GM04504 (cell line): ENCODE results near the gene BAHD1.
A peak's percentile ranks its signal among the peaks of the same experiment; 100 is the strongest.
"Not testable (repeated sequence)": the region's sequence is repeated elsewhere in the genome, so short reads cannot be mapped to it uniquely, and the experiment has no call there.

Experiments used
- DNase-seq: peaks from one replicate; pipeline ENCODE4 v3.0.0-alpha.2; 2012; ENCODE audit warnings: low read depth

The BAHD1 gene

GRCh38 chr15:40445421-40445922 lies 4.7 kb downstream of the BAHD1 start:
- DNase-seq = peak; percentile 67

GRCh38 chr15:40446144-40446543 lies 5.4 kb downstream of the BAHD1 start:
- DNase-seq = no peak

GRCh38 chr15:40448354-40448753 lies 7.6 kb downstream of the BAHD1 start:
- no peak for DNase-seq

- DNase-seq = no peak
Measured at GRCh38 chr15:40449275-40449674, 8.5 kb downstream of the BAHD1 start.

GRCh38 chr15:40450047-40450446 lies 9.3 kb downstream of the BAHD1 start:
- no peak for DNase-seq

GRCh38 chr15:40451527-40452158 lies 10.9 kb downstream of the BAHD1 start:
- no peak for DNase-seq

- DNase-seq = no peak
Measured at GRCh38 chr15:40452296-40453090, 11.7 kb downstream of the BAHD1 start.

GRCh38 chr15:40453941-40454340 lies 13.2 kb downstream of the BAHD1 start:
- DNase-seq = not testable (repeated sequence)

- no peak for DNase-seq
Measured at GRCh38 chr15:40454904-40455391, 14.2 kb downstream of the BAHD1 start.

- DNase-seq = no peak
Measured at GRCh38 chr15:40456299-40456712, 15.6 kb downstream of the BAHD1 start.

GRCh38 chr15:40456738-40457137 lies 16.0 kb downstream of the BAHD1 start:
- no peak for DNase-seq

- DNase-seq = no peak
Measured at GRCh38 chr15:40458495-40459371, 18.0 kb downstream of the BAHD1 start.

GRCh38 chr15:40459391-40460015 lies 18.8 kb downstream of the BAHD1 start:
- no peak for DNase-seq

- no peak for DNase-seq
Measured at GRCh38 chr15:40460404-40460803, 19.7 kb downstream of the BAHD1 start.

GRCh38 chr15:40461958-40462357 lies 21.2 kb downstream of the BAHD1 start:
- no peak for DNase-seq

- DNase-seq = no peak
Measured at GRCh38 chr15:40463279-40463678, 22.5 kb downstream of the BAHD1 start.

- no peak for DNase-seq
Measured at GRCh38 chr15:40463886-40464545, 23.3 kb downstream of the BAHD1 start.

- DNase-seq = no peak
Measured at GRCh38 chr15:40464595-40465185, 23.9 kb downstream of the BAHD1 start.

GRCh38 chr15:40465939-40466338 lies 25.2 kb downstream of the BAHD1 start:
- no peak for DNase-seq

GRCh38 chr15:40466426-40467260 lies 25.9 kb downstream of the BAHD1 start:
- DNase-seq = no peak
